Stimulated activated CD4-positive, alpha-beta T cell treated with anti-CD3 and anti-CD28 coated beads, Interleukin-2, amount 100 ng/mL, for 24 hours (primary cell): ENCODE results near the gene AMH.
"Not testable (repeated sequence)": the region's sequence is repeated elsewhere in the genome, so short reads cannot be mapped to it uniquely, and the experiment has no call there.

Source experiments
- DNase-seq, 2 donors: peaks; one replicate each; pipeline ENCODE4 v3.0.0-alpha.2; 2020

AMH gene

GRCh38 chr19:2249010-2249866 lies at the start of gene AMH:
Gene AMH (plus strand): TSS chr19:2249323. CDS start chr19:2249333, 10 bp downstream.
- DNase-seq, result no peak

GRCh38 chr19:2199861-2200623 lies 49.1 kb upstream of the AMH start:
- DNase-seq, result no peak

GRCh38 chr19:2200624-2201294 lies 48.4 kb upstream of the AMH start:
- not testable (repeated sequence) for DNase-seq

- no peak for DNase-seq
Measured at GRCh38 chr19:2201473-2202148, 47.5 kb upstream of the AMH start.

- no peak for DNase-seq
Measured at GRCh38 chr19:2202366-2202765, 46.8 kb upstream of the AMH start.

GRCh38 chr19:2207008-2207407 lies 42.1 kb upstream of the AMH start:
- DNase-seq, result no peak

GRCh38 chr19:2207991-2208860 lies 40.9 kb upstream of the AMH start:
- DNase-seq, result no peak

- no peak for DNase-seq
Measured at GRCh38 chr19:2208975-2209374, 40.1 kb upstream of the AMH start.

- DNase-seq, result no peak
Measured at GRCh38 chr19:2209408-2209807, 39.7 kb upstream of the AMH start.

- no peak for DNase-seq
Measured at GRCh38 chr19:2210206-2210605, 38.9 kb upstream of the AMH start.

GRCh38 chr19:2210987-2211740 lies 38.0 kb upstream of the AMH start:
- no peak for DNase-seq

GRCh38 chr19:2212861-2213711 lies 36.0 kb upstream of the AMH start:
- no peak for DNase-seq

- no peak for DNase-seq
Measured at GRCh38 chr19:2213799-2214198, 35.3 kb upstream of the AMH start.

- DNase-seq, result no peak
Measured at GRCh38 chr19:2214251-2214650, 34.9 kb upstream of the AMH start.

GRCh38 chr19:2215281-2215751 lies 33.8 kb upstream of the AMH start:
- DNase-seq, result peak; percentile 41 to 44

GRCh38 chr19:2216361-2217225 lies 32.5 kb upstream of the AMH start:
- DNase-seq, result no peak

- DNase-seq, result no peak
Measured at GRCh38 chr19:2217591-2217990, 31.5 kb upstream of the AMH start.

- DNase-seq, result no peak
Measured at GRCh38 chr19:2219726-2220125, 29.4 kb upstream of the AMH start.

- DNase-seq, result no peak
Measured at GRCh38 chr19:2221250-2221831, 27.8 kb upstream of the AMH start.
